ENCODE results near the gene LPCAT1.
"Not testable (repeated sequence)": the region's sequence is repeated elsewhere in the genome, so short reads cannot be mapped to it uniquely, and the experiment has no call there.

The LPCAT1 gene

GRCh38 chr5:1464511-1464910, 59.2 kb downstream of the LPCAT1 start:
- H3K4me1 ChIP-seq (ENCODE audit: insufficient read depth, insufficient read length) = peaks cover 11% of the 10 kb centered on the region
- 0 out of 2 replicates have a peak, but pooled peaks cover 1% of the 10 kb centered on the region for H3K9me3 ChIP-seq (ENCODE audit: insufficient read depth, low read length)
- no peak for TF ChIP-seq SUZ12 (IDR thresholded peaks at IDR 0.05; ENCODE audit: extremely low read depth, insufficient read depth, insufficient read length)
- no peak for TF ChIP-seq ZNF274 (IDR thresholded peaks at IDR 0.05; ENCODE audit: low read depth, low read length)
- TF ChIP-seq YY1 (IDR thresholded peaks at IDR 0.05; ENCODE audit: insufficient read depth, insufficient read length) = no peak
- H3K9ac ChIP-seq (ENCODE audit: insufficient read length, low read depth) = no peak overlapping the region
- no peak for DNase-seq (ENCODE audit: low read depth, low spot score)
- H3K36me3 ChIP-seq (ENCODE audit: insufficient read depth, insufficient read length, low read length) = peaks cover 96% of the 10 kb centered on the region
- no peaks in the 10 kb centered on the region for H3K27me3 ChIP-seq (ENCODE audit: insufficient read depth, insufficient read length)
- no peak overlapping the region for H3K4me3 ChIP-seq (ENCODE audit: insufficient read length, low read depth)

GRCh38 chr5:1464096-1464446, 59.7 kb downstream of the LPCAT1 start:
- Histone ChIP-seq H3K4me3 (ENCODE audit: insufficient read length, low read depth) (no peak overlapping the region), H3K27me3 (ENCODE audit: insufficient read depth, insufficient read length) (no peaks in the 10 kb centered on the region), H3K36me3 (ENCODE audit: insufficient read depth, insufficient read length, low read length) (peaks cover 99% of the 10 kb centered on the region), H3K9me3 (ENCODE audit: insufficient read depth, low read length) (0 out of 2 replicates have a peak, but pooled peaks cover 6% of the 10 kb centered on the region), H3K9ac (ENCODE audit: insufficient read length, low read depth) (no peak overlapping the region), H3K4me1 (ENCODE audit: insufficient read depth, insufficient read length) (peaks cover 10% of the 10 kb centered on the region)
- no peak for DNase-seq (ENCODE audit: low read depth, low spot score)
- TF ChIP-seq ZNF274 (IDR thresholded peaks at IDR 0.05; ENCODE audit: low read depth, low read length) = no peak
- TF ChIP-seq YY1 (IDR thresholded peaks at IDR 0.05; ENCODE audit: insufficient read depth, insufficient read length) = no peak
- TF ChIP-seq SUZ12 (IDR thresholded peaks at IDR 0.05; ENCODE audit: extremely low read depth, insufficient read depth, insufficient read length) = no peak

GRCh38 chr5:1463326-1464095, 60.2 kb downstream of the LPCAT1 start:
- H3K9me3 ChIP-seq (ENCODE audit: insufficient read depth, low read length) = peaks cover 9% of the 10 kb centered on the region; the same call in 1 of the 2 replicates
- TF ChIP-seq ZNF274 (IDR thresholded peaks at IDR 0.05; ENCODE audit: low read depth, low read length) (no peak), YY1 (IDR thresholded peaks at IDR 0.05; ENCODE audit: insufficient read depth, insufficient read length) (no peak), SUZ12 (IDR thresholded peaks at IDR 0.05; ENCODE audit: extremely low read depth, insufficient read depth, insufficient read length) (no peak)
- DNase-seq (ENCODE audit: low read depth, low spot score) = no peak
- no peak overlapping the region for H3K4me3 ChIP-seq (ENCODE audit: insufficient read length, low read depth)
- no peak overlapping the region for H3K9ac ChIP-seq (ENCODE audit: insufficient read length, low read depth)
- peaks cover 96% of the 10 kb centered on the region for H3K36me3 ChIP-seq (ENCODE audit: insufficient read depth, insufficient read length, low read length)
- H3K4me1 ChIP-seq (ENCODE audit: insufficient read depth, insufficient read length) = peaks cover 7% of the 10 kb centered on the region
- H3K27me3 ChIP-seq (ENCODE audit: insufficient read depth, insufficient read length) = no peaks in the 10 kb centered on the region

- DNase-seq (ENCODE audit: low read depth, low spot score) = no peak
- Histone ChIP-seq H3K9me3 (ENCODE audit: insufficient read depth, low read length) (peaks cover 20% of the 10 kb centered on the region), H3K4me1 (ENCODE audit: insufficient read depth, insufficient read length) (peaks cover 4% of the 10 kb centered on the region), H3K9ac (ENCODE audit: insufficient read length, low read depth) (no peak overlapping the region), H3K36me3 (ENCODE audit: insufficient read depth, insufficient read length, low read length) (peaks cover 93% of the 10 kb centered on the region), H3K4me3 (ENCODE audit: insufficient read length, low read depth) (no peak overlapping the region), H3K27me3 (ENCODE audit: insufficient read depth, insufficient read length) (no peaks in the 10 kb centered on the region)
- TF ChIP-seq YY1 (IDR thresholded peaks at IDR 0.05; ENCODE audit: insufficient read depth, insufficient read length) (no peak), ZNF274 (IDR thresholded peaks at IDR 0.05; ENCODE audit: low read depth, low read length) (no peak), SUZ12 (IDR thresholded peaks at IDR 0.05; ENCODE audit: extremely low read depth, insufficient read depth, insufficient read length) (no peak)
These were observed 61.4 kb downstream of the LPCAT1 start for GRCh38 chr5:1462358-1462757.

- no peak for DNase-seq (ENCODE audit: low read depth, low spot score)
- TF ChIP-seq ZNF274 (IDR thresholded peaks at IDR 0.05; ENCODE audit: low read depth, low read length) (no peak), YY1 (IDR thresholded peaks at IDR 0.05; ENCODE audit: insufficient read depth, insufficient read length) (no peak), SUZ12 (IDR thresholded peaks at IDR 0.05; ENCODE audit: extremely low read depth, insufficient read depth, insufficient read length) (no peak)
- H3K27me3 ChIP-seq (ENCODE audit: insufficient read depth, insufficient read length) = no peaks in the 10 kb centered on the region
- peaks cover 83% of the 10 kb centered on the region for H3K36me3 ChIP-seq (ENCODE audit: insufficient read depth, insufficient read length, low read length)
- no peak overlapping the region for H3K4me3 ChIP-seq (ENCODE audit: insufficient read length, low read depth)
- no peak overlapping the region for H3K9ac ChIP-seq (ENCODE audit: insufficient read length, low read depth)
- peaks cover 4% of the 10 kb centered on the region for H3K4me1 ChIP-seq (ENCODE audit: insufficient read depth, insufficient read length)
- peaks cover 30% of the 10 kb centered on the region for H3K9me3 ChIP-seq (ENCODE audit: insufficient read depth, low read length)
These were observed 62.4 kb downstream of the LPCAT1 start for GRCh38 chr5:1461396-1461795.

GRCh38 chr5:1460054-1460682, 63.6 kb downstream of the LPCAT1 start:
- peaks cover 2% of the 10 kb centered on the region for H3K4me1 ChIP-seq (ENCODE audit: insufficient read depth, insufficient read length)
- no peaks in the 10 kb centered on the region for H3K27me3 ChIP-seq (ENCODE audit: insufficient read depth, insufficient read length)
- H3K4me3 ChIP-seq (ENCODE audit: insufficient read length, low read depth) = no peak overlapping the region
- TF ChIP-seq YY1 (IDR thresholded peaks at IDR 0.05; ENCODE audit: insufficient read depth, insufficient read length) (no peak), ZNF274 (IDR thresholded peaks at IDR 0.05; ENCODE audit: low read depth, low read length) (no peak), SUZ12 (IDR thresholded peaks at IDR 0.05; ENCODE audit: extremely low read depth, insufficient read depth, insufficient read length) (no peak)
- no peak overlapping the region for H3K9ac ChIP-seq (ENCODE audit: insufficient read length, low read depth)
- peaks cover 71% of the 10 kb centered on the region for H3K36me3 ChIP-seq (ENCODE audit: insufficient read depth, insufficient read length, low read length)
- no peak for DNase-seq (ENCODE audit: low read depth, low spot score)
- peaks cover 41% of the 10 kb centered on the region for H3K9me3 ChIP-seq (ENCODE audit: insufficient read depth, low read length)

GRCh38 chr5:1459435-1459834, 64.3 kb downstream of the LPCAT1 start:
- H3K4me3 ChIP-seq (ENCODE audit: insufficient read length, low read depth); DNase-seq (ENCODE audit: low read depth, low spot score); H3K4me1 ChIP-seq (ENCODE audit: insufficient read depth, insufficient read length); H3K9ac ChIP-seq (ENCODE audit: insufficient read length, low read depth); H3K27me3 ChIP-seq (ENCODE audit: insufficient read depth, insufficient read length): not testable (repeated sequence)
- peaks cover 47% of the 10 kb centered on the region for H3K9me3 ChIP-seq (ENCODE audit: insufficient read depth, low read length)
- peaks cover 64% of the 10 kb centered on the region for H3K36me3 ChIP-seq (ENCODE audit: insufficient read depth, insufficient read length, low read length)

GRCh38 chr5:1456110-1456881, 67.5 kb downstream of the LPCAT1 start:
- H3K4me1 ChIP-seq (ENCODE audit: insufficient read depth, insufficient read length); DNase-seq (ENCODE audit: low read depth, low spot score); H3K9ac ChIP-seq (ENCODE audit: insufficient read length, low read depth); H3K4me3 ChIP-seq (ENCODE audit: insufficient read length, low read depth); H3K27me3 ChIP-seq (ENCODE audit: insufficient read depth, insufficient read length): not testable (repeated sequence)
- H3K36me3 ChIP-seq (ENCODE audit: insufficient read depth, insufficient read length, low read length) = peaks cover 33% of the 10 kb centered on the region
- peaks cover 60% of the 10 kb centered on the region for H3K9me3 ChIP-seq (ENCODE audit: insufficient read depth, low read length)
